ENCODE measurements around the gene SNX27.

DNA sequence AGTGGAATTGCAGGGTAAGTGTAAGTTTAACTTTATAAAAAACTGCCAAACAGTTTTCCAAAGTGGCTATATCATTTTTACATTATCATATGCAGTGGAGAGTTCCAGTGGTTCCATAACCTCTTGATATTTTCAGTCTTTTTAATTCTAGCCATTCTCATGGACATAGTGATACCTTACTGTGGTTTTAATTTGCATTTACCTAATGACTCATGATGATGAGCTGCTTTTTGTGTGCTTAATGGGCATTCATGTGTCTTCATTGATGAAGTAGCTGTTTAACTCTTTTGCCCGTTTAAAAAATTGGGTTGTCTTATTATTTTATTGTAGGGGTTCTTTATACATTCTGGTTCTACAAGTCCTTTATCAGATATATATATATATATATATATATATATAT lies 29.4 kb downstream of the SNX27 start:
- TF ChIP-seq CTCF (IDR thresholded peaks at IDR 0.05) (no peak), ZFX (IDR thresholded peaks at IDR 0.05; ENCODE audit: borderline replicate concordance) (no peak)

Data from 22Rv1 (cell line).